ENCODE measurements around the gene CHRM4.

The CHRM4 gene

DNA sequence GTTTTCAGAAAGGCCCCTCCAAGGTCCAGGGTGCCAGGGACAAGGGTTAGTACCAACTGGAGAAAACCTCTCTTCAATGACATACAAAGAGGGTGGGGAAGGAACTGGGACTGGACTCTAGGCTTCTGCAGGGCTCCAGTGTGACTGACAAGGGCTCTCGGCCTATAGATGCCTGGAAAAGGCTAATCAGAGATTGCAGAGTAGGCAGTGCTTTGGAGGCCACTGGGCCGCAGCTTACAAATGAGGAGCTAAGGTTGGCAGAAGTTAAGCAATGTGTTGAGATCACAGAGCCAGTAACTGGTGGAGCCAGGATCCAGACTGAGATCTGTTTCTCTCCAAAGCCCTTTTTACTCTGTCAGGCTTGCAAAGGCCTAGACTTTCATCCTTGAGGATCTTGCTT is 51.8 kb downstream of the CHRM4 start:
- H2BK5ac ChIP-seq (ENCODE audit: low read length), result peak overlapping the region; percentile 47
- H3K9me3 ChIP-seq (replicated peaks in 1 of 2; ENCODE audit: control insufficient read depth in 2 of 2, insufficient read depth in 1 of 2, low read depth in 1 of 2, low read length in 2 of 2), result no peaks in the 10 kb centered on the region
- no peak overlapping the region for H3K9ac ChIP-seq (ENCODE audit: low read depth, low read length, poor library complexity)
- no peak overlapping the region for H2BK120ac ChIP-seq (ENCODE audit: low read depth, low read length)
- H3K18ac ChIP-seq (ENCODE audit: low read length), result peak overlapping the region; percentile 34
- peak overlapping the region; percentile 92 for H2AFZ ChIP-seq (ENCODE audit: low read length)
- no peak overlapping the region for H2BK12ac ChIP-seq (ENCODE audit: low read length)
- no peak overlapping the region for H3K4me2 ChIP-seq (ENCODE audit: insufficient read depth, low read length, poor library complexity, severe bottlenecking)
- H2BK15ac ChIP-seq (ENCODE audit: low read length), result peak overlapping the region; percentile 60
- H4K8ac ChIP-seq (ENCODE audit: low read depth, low read length), result no peak overlapping the region
- no peaks in the 10 kb centered on the region for H3K27me3 ChIP-seq (ENCODE audit: control insufficient read depth in 3 of 3, insufficient read depth in 3 of 3, low read depth in 1 of 3, low read length in 3 of 3)
- peaks cover 27 to 38% of the 10 kb centered on the region in 2 donors for H3K4me1 ChIP-seq (ENCODE audit: control insufficient read depth in 2 of 2, insufficient read depth in 1 of 2, low read depth in 1 of 2, low read length in 2 of 2)
- no peak overlapping the region for H3K4me3 ChIP-seq (ENCODE audit: low read length in 2 of 2)
- no CpG with 5 or more reads among the region's 2 CpGs for WGBS, 2 donors (ENCODE audit: extremely low coverage in 2 of 2, insufficient read length in 2 of 2, insufficient replicate concordance in 1 of 2)
- H3K23ac ChIP-seq (ENCODE audit: low read depth, low read length, poor library complexity), result no peak overlapping the region
- peak overlapping the region; percentile 76 for H2AK5ac ChIP-seq (ENCODE audit: low read depth, low read length)
- H3K27ac ChIP-seq (replicated peaks; ENCODE audit: low read length), result no peak overlapping the region
- H4K91ac ChIP-seq (ENCODE audit: low read depth, low read length, poor library complexity), result no peak overlapping the region
- no peaks in the 10 kb centered on the region for H3K36me3 ChIP-seq (replicated peaks in 1 of 2; ENCODE audit: control insufficient read depth in 2 of 2, insufficient read depth in 2 of 2, low read length in 2 of 2)
- H3K79me1 ChIP-seq (ENCODE audit: low read depth, low read length), result no peaks in the 10 kb centered on the region
- no peak overlapping the region for H3K14ac ChIP-seq (ENCODE audit: low read length)
- no peak overlapping the region for H3K4ac ChIP-seq (ENCODE audit: low read length)
- no peak for DNase-seq (ENCODE audit: low spot score)

DNA sequence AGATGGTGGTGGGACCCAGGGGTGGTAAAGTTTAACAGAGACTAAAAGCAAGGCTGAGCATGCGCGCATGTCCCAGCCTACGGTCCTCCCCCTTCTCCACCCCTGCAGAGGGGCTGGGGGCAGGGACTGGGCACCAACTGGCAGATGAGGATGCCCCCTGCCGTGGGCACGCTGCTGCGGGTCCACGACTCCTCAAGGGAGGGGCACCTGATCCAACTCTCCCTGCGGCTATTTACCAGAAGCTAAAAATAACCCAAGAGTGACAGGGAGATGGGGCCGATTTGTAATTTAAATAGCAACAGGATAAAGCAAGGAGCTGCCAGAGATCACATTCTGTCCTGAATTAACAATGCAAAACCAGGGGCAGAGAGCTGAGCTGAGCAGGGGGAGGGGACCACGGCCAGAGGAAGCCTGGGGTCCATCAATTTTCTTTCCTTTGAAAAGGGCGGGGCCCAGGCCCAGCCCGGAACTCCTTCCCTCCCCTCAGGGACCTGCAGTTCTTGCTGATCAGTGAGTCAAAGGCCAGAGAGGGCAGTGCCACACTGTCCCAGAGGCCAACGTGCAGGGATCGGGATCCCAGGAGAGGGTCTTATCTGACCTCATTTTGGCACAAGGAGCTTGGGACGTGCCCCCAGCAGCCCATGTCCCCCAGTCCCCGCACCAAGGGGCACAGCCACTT is 52.4 kb downstream of the CHRM4 start:
- H3K9ac ChIP-seq (ENCODE audit: low read depth, low read length, poor library complexity), result no peak overlapping the region
- no peak for DNase-seq (ENCODE audit: low spot score)
- H3K36me3 ChIP-seq (replicated peaks in 1 of 2; ENCODE audit: control insufficient read depth in 2 of 2, insufficient read depth in 2 of 2, low read length in 2 of 2), result no peaks in the 10 kb centered on the region
- WGBS, 2 donors (ENCODE audit: extremely low coverage in 2 of 2, insufficient read length in 2 of 2, insufficient replicate concordance in 1 of 2), result no CpG with 5 or more reads among the region's 16 CpGs
- peak overlapping the region; percentile 58 for H3K4me2 ChIP-seq (ENCODE audit: insufficient read depth, low read length, poor library complexity, severe bottlenecking)
- H2BK12ac ChIP-seq (ENCODE audit: low read length), result no peak overlapping the region
- no peak overlapping the region for H3K14ac ChIP-seq (ENCODE audit: low read length)
- H3K9me3 ChIP-seq (replicated peaks in 1 of 2; ENCODE audit: control insufficient read depth in 2 of 2, insufficient read depth in 1 of 2, low read depth in 1 of 2, low read length in 2 of 2), result no peaks in the 10 kb centered on the region
- H3K4ac ChIP-seq (ENCODE audit: low read length), result no peak overlapping the region
- H3K79me1 ChIP-seq (ENCODE audit: low read depth, low read length), result no peaks in the 10 kb centered on the region
- peak overlapping the region; percentile 64 for H2BK15ac ChIP-seq (ENCODE audit: low read length)
- H2BK5ac ChIP-seq (ENCODE audit: low read length), result peak overlapping the region; percentile 47
- H2AK5ac ChIP-seq (ENCODE audit: low read depth, low read length), result peak overlapping the region; percentile 76
- H3K4me3 ChIP-seq (ENCODE audit: low read length in 2 of 2), result peak overlapping the region in 1 of 2 donors; percentile 28
- no peak overlapping the region for H4K91ac ChIP-seq (ENCODE audit: low read depth, low read length, poor library complexity)
- H3K18ac ChIP-seq (ENCODE audit: low read length), result peak overlapping the region; percentile 57
- H3K23ac ChIP-seq (ENCODE audit: low read depth, low read length, poor library complexity), result peak overlapping the region; percentile 38
- peaks cover 0 to 2% (median 0%) of the 10 kb centered on the region in 3 experiments for H3K27me3 ChIP-seq (ENCODE audit: control insufficient read depth in 3 of 3, insufficient read depth in 3 of 3, low read depth in 1 of 3, low read length in 3 of 3)
- peaks cover 27 to 35% of the 10 kb centered on the region in 2 donors for H3K4me1 ChIP-seq (ENCODE audit: control insufficient read depth in 2 of 2, insufficient read depth in 1 of 2, low read depth in 1 of 2, low read length in 2 of 2)
- no peak overlapping the region for H4K8ac ChIP-seq (ENCODE audit: low read depth, low read length)
- H2BK120ac ChIP-seq (ENCODE audit: low read depth, low read length), result no peak overlapping the region
- H3K27ac ChIP-seq (replicated peaks; ENCODE audit: low read length), result peak overlapping the region; percentile 42
- H2AFZ ChIP-seq (ENCODE audit: low read length), result peak overlapping the region; percentile 92

DNA sequence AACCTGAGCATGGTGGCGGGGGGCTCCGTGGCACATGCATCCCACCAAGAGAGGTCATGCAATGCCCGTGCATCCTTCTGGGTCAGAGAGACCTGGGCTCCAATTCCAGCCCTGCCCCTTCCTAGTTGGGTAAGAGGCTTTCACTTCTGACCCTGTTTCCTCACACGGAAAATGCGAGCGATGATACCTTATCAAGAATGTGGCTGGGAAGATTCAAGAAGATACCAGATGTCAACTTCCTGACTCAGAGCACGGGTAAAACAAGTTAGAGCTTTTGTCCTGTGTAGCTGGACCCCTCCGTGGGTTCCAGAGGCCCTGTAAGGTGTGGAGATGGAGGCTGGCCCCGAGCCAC is 53.0 kb downstream of the CHRM4 start:
- H3K9me3 ChIP-seq (replicated peaks in 1 of 2; ENCODE audit: control insufficient read depth in 2 of 2, insufficient read depth in 1 of 2, low read depth in 1 of 2, low read length in 2 of 2), result no peaks in the 10 kb centered on the region
- H4K91ac ChIP-seq (ENCODE audit: low read depth, low read length, poor library complexity), result no peak overlapping the region
- peak overlapping the region; percentile 38 for H3K23ac ChIP-seq (ENCODE audit: low read depth, low read length, poor library complexity)
- H3K79me1 ChIP-seq (ENCODE audit: low read depth, low read length), result no peaks in the 10 kb centered on the region
- peak overlapping the region; percentile 48 for H2AK5ac ChIP-seq (ENCODE audit: low read depth, low read length)
- peaks cover 28 to 33% of the 10 kb centered on the region in 2 donors for H3K4me1 ChIP-seq (ENCODE audit: control insufficient read depth in 2 of 2, insufficient read depth in 1 of 2, low read depth in 1 of 2, low read length in 2 of 2)
- no peaks in the 10 kb centered on the region for H3K36me3 ChIP-seq (replicated peaks in 1 of 2; ENCODE audit: control insufficient read depth in 2 of 2, insufficient read depth in 2 of 2, low read length in 2 of 2)
- no peak overlapping the region for H2BK12ac ChIP-seq (ENCODE audit: low read length)
- H3K18ac ChIP-seq (ENCODE audit: low read length), result peak overlapping the region; percentile 65
- peaks cover 0 to 7% (median 4%) of the 10 kb centered on the region in 3 experiments for H3K27me3 ChIP-seq (ENCODE audit: control insufficient read depth in 3 of 3, insufficient read depth in 3 of 3, low read depth in 1 of 3, low read length in 3 of 3)
- no peak overlapping the region for H4K8ac ChIP-seq (ENCODE audit: low read depth, low read length)
- peak overlapping the region in 1 of 2 donors; percentile 28 for H3K4me3 ChIP-seq (ENCODE audit: low read length in 2 of 2)
- H3K9ac ChIP-seq (ENCODE audit: low read depth, low read length, poor library complexity), result no peak overlapping the region
- H3K4me2 ChIP-seq (ENCODE audit: insufficient read depth, low read length, poor library complexity, severe bottlenecking), result peak overlapping the region; percentile 58
- no peak for DNase-seq (ENCODE audit: low spot score)
- WGBS, 2 donors (ENCODE audit: extremely low coverage in 2 of 2, insufficient read length in 2 of 2, insufficient replicate concordance in 1 of 2), result no CpG with 5 or more reads among the region's 9 CpGs
- peak overlapping the region; percentile 42 for H3K27ac ChIP-seq (replicated peaks; ENCODE audit: low read length)
- no peak overlapping the region for H3K14ac ChIP-seq (ENCODE audit: low read length)
- no peak overlapping the region for H3K4ac ChIP-seq (ENCODE audit: low read length)
- H2BK15ac ChIP-seq (ENCODE audit: low read length), result peak overlapping the region; percentile 64
- no peak overlapping the region for H2BK120ac ChIP-seq (ENCODE audit: low read depth, low read length)
- peak overlapping the region; percentile 47 for H2BK5ac ChIP-seq (ENCODE audit: low read length)
- H2AFZ ChIP-seq (ENCODE audit: low read length), result peak overlapping the region; percentile 92

DNA sequence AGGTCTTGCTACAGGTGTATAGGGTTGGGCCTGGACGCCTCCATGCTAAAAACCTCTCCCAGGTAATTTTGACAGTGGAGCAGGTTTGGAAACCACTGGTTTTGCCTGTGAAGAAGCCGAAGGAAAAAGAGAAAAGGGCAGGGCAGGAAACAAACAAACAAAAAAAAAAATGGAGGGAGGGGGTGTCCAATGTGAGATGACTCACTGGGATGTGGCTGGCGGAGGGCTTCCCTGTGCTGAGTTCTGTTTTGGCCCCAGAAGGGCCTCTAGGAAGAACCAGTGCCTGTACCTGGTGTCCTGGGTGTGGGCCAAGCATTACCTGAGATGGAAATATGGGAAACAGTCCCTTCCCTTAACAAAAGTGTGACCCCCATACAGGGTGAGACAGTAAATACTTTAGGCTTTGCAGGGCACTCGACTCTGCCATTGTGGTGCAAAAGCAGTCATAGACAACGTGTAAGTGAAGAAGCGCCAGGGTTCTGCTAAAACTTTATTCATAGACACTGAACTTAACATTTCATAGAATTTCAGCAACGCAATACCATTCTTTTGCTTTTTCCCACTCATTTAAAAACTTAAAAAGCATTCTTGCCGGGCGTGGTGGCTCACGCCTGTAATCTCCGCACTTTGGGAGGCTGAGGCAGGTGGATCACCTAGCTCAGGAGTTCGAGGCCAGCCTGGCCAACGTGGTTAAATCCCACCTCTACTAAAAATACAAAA is 53.8 kb downstream of the CHRM4 start:
- Histone ChIP-seq H4K91ac (ENCODE audit: low read depth, low read length, poor library complexity) (no peak overlapping the region), H3K27ac (replicated peaks; ENCODE audit: low read length) (no peak overlapping the region), H3K23ac (ENCODE audit: low read depth, low read length, poor library complexity) (no peak overlapping the region), H3K4me3 (ENCODE audit: low read length in 2 of 2) (no peak overlapping the region), H3K9ac (ENCODE audit: low read depth, low read length, poor library complexity) (no peak overlapping the region), H3K18ac (ENCODE audit: low read length) (no peak overlapping the region), H3K79me1 (ENCODE audit: low read depth, low read length) (no peaks in the 10 kb centered on the region), H2BK5ac (ENCODE audit: low read length) (no peak overlapping the region), H3K27me3 (ENCODE audit: control insufficient read depth in 3 of 3, insufficient read depth in 3 of 3, low read depth in 1 of 3, low read length in 3 of 3) (peaks cover 0 to 14% (median 11%) of the 10 kb centered on the region in 3 experiments), H4K8ac (ENCODE audit: low read depth, low read length) (no peak overlapping the region), H3K14ac (ENCODE audit: low read length) (no peak overlapping the region), H2AFZ (ENCODE audit: low read length) (no peak overlapping the region), H3K36me3 (replicated peaks in 1 of 2; ENCODE audit: control insufficient read depth in 2 of 2, insufficient read depth in 2 of 2, low read length in 2 of 2) (no peaks in the 10 kb centered on the region), H2BK120ac (ENCODE audit: low read depth, low read length) (no peak overlapping the region), H3K4me2 (ENCODE audit: insufficient read depth, low read length, poor library complexity, severe bottlenecking) (no peak overlapping the region), H3K9me3 (replicated peaks in 1 of 2; ENCODE audit: control insufficient read depth in 2 of 2, insufficient read depth in 1 of 2, low read depth in 1 of 2, low read length in 2 of 2) (no peaks in the 10 kb centered on the region), H2AK5ac (ENCODE audit: low read depth, low read length) (peak overlapping the region; percentile 37), H2BK12ac (ENCODE audit: low read length) (no peak overlapping the region), H3K4me1 (ENCODE audit: control insufficient read depth in 2 of 2, insufficient read depth in 1 of 2, low read depth in 1 of 2, low read length in 2 of 2) (peaks cover 29 to 33% of the 10 kb centered on the region in 2 donors), H3K4ac (ENCODE audit: low read length) (no peak overlapping the region), H2BK15ac (ENCODE audit: low read length) (no peak overlapping the region)
- WGBS, 2 donors (ENCODE audit: extremely low coverage in 2 of 2, insufficient read length in 2 of 2, insufficient replicate concordance in 1 of 2), result no CpG with 5 or more reads among the region's 13 CpGs
- DNase-seq (ENCODE audit: low spot score), result no peak

Measured in neuronal stem cell (in vitro differentiated cells).